Lower leg skin (tissue), 4 donors: Measurements from ENCODE around the gene BANF1. TPM values are rescaled to one million over a fixed set of nuclear protein-coding genes. Genes with fewer than 3 reads are reported as not detected.
"Not testable (repeated sequence)": the region's sequence is repeated elsewhere in the genome, so short reads cannot be mapped to it uniquely, and the experiment has no call there.

Experiments
- DNase-seq, 2 donors: peaks; one replicate each; pipeline ENCODE4 v3.0.0-alpha.2; 2019; ENCODE audit warnings: low spot score in 2 of 2
- H3K4me3 ChIP-seq: fragments of 200-600 bp; sonication (generic); 2 replicates; pipeline ENCODE4 v1.5.1; 2017; ENCODE audit warnings: mild to moderate bottlenecking, low read depth; ENCODE audit not compliant: poor library complexity, severe bottlenecking
- CTCF ChIP-seq, 3 donors: fragments of 450-650 bp; IDR thresholded peaks; one replicate each; pipeline ENCODE4 v1.5.1; 2016; ENCODE audit warnings: antibody characterized with exemption in 3 of 3, mild to moderate bottlenecking in 3 of 3, moderate library complexity in 2 of 3
- POLR2A ChIP-seq, 2 donors: fragments of 450-650 bp; IDR thresholded peaks; one replicate each; pipeline ENCODE4 v1.6.1; 2016 to 2017; ENCODE audit warnings: antibody characterized with exemption in 2 of 2, mild to moderate bottlenecking in 1 of 2, moderate library complexity in 1 of 2
- WGBS, 2 donors: methylation state at CpG; one replicate each; pipeline ENCODE4 v1.1.5; 2018; 5-methylcytosine and 5-hydroxymethylcytosine counted together
- intact Hi-C: fragments of 100-400 bp; cut with DNase I; formaldehyde crosslinking; loops from one replicate; pipeline ENCODE4 v1.15.0; 2023; ENCODE audit warnings: low total_unique reads
- total RNA-seq, 4 donors: library from RNA; depleted of rRNA; stranded (reverse); fragments of >200 nt; gene quantifications; one replicate each; pipeline ENCODE4 v1.1.0, GENCODE V29; 2016

BANF1 gene
- total RNA-seq, 4 donors from 2014 or later: 29.3 to 41.0 (median 36.1) TPM

GRCh38 chr11:66006134-66006890 is 4.0 kb downstream of the BANF1 start:
- no peak for DNase-seq
- intact Hi-C loops: no loop called here
- 83 to 92% methylated on average over 13 of the region's 13 CpGs for WGBS, 2 donors
- TF ChIP-seq CTCF (IDR thresholded peaks at IDR 0.05) (no peak), POLR2A (IDR thresholded peaks at IDR 0.05) (no peak)
- H3K4me3 ChIP-seq: no peak overlapping the region

DNA sequence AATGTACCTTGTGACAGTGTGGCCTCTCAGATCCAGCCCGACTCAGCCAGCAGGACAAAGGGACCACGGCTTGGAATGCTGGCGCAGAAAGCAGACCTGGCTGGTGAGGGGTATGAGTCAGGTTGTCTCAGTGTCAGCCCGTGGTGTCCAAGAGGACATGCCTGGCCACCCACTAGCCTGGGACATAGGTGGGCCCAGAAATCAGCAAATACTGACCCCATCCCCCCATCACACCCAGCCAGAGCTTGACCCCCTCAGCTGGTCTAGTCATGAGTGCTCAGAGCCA is 4.5 kb downstream of the BANF1 start:
- WGBS, 2 donors: 60 to 74% methylated on average over 4 of the region's 4 CpGs
- intact Hi-C loops: no loop called here
- TF ChIP-seq CTCF (IDR thresholded peaks at IDR 0.05): no peak
- TF ChIP-seq POLR2A (IDR thresholded peaks at IDR 0.05): no peak
- no peak overlapping the region for H3K4me3 ChIP-seq
- no peak for DNase-seq

DNA sequence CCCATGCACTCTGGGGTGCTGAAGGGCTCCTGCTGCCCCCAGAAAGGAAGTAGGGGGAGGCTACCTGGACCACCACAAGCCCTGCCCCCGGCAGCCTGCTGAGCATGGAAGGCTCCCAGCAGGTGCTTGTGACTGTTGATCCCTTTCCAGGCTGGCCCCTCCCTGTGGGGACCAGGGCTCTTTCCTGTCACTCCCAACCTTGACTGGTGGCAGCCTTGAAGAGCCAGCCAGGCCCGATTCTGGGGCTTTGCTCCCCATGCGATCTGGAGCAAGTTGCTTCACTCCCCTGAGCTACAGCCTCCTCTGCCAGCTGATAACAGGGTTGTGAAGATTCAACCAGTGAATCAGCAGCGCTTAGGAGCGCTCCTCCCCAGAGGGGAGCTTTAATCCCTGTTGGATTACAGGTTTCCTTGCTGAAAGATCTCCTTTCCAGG is 4.9 kb downstream of the BANF1 start:
- no peak for DNase-seq
- intact Hi-C loops: no loop called here
- TF ChIP-seq POLR2A (IDR thresholded peaks at IDR 0.05): no peak
- TF ChIP-seq CTCF (IDR thresholded peaks at IDR 0.05): no peak
- H3K4me3 ChIP-seq: no peak overlapping the region
- WGBS, 2 donors: 69 to 70% methylated on average over 5 of the region's 5 CpGs

DNA sequence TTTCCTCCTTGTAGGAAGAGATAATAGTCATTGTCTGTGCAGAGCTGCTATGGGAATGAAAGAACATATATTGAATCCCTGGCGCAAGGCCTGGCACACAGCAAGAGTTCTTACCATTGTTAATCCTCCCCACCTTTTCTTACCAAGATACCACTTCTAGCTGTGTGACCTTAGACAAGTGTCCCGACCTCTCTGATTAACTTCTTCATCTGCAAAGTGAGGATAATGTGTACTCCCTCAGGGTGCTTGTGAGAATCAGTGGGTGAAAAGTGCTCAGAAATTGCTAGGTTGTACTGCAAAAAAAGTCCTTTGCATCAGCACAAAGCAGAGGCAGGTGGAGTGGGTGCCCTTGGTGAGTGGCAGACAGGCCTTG is 5.8 kb downstream of the BANF1 start:
- no peak for TF ChIP-seq CTCF (IDR thresholded peaks at IDR 0.05)
- no peak for TF ChIP-seq POLR2A (IDR thresholded peaks at IDR 0.05)
- intact Hi-C loops: no loop called here
- 81 to 82% methylated on average over 2 of the region's 2 CpGs for WGBS, 2 donors
- no peak for DNase-seq
- H3K4me3 ChIP-seq: no peak overlapping the region

GRCh38 chr11:66008468-66009101 is 6.3 kb downstream of the BANF1 start:
- WGBS, 2 donors: 47 to 48% methylated on average over 10 of the region's 10 CpGs
- no peak for DNase-seq
- no peak for TF ChIP-seq POLR2A (IDR thresholded peaks at IDR 0.05)
- TF ChIP-seq CTCF (IDR thresholded peaks at IDR 0.05): no peak
- intact Hi-C loops: no loop called here
- no peak overlapping the region for H3K4me3 ChIP-seq

DNA sequence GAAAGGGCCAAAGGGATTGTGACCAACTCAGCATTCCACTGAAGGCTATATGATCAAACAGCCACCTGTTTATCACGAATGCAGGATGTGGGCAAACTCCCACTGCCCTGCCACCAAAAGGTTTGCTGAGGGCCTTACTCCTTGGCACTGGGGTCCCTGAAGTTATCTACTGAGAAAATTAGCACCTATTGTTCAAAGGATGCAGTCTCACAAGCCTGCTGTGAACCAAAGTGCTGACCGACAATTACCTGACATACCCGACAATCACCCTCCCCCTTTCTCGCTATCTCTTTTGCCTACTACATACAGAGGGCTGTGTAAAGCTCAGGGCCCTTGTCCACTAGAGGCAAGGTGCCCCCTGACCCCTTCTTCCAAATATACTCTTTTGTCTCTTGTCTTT is 7.7 kb downstream of the BANF1 start:
- WGBS, 2 donors: 72 to 82% methylated on average over 4 of the region's 4 CpGs
- H3K4me3 ChIP-seq, intact Hi-C loops, DNase-seq: not testable (repeated sequence)
